ENCODE measurements around the gene HRH2.
"Not testable (repeated sequence)": the region's sequence is repeated elsewhere in the genome, so short reads cannot be mapped to it uniquely, and the experiment has no call there.

Gene HRH2

GRCh38 chr5:175713930-175714329 is 56.1 kb downstream of the HRH2 start:
- no peak for DNase-seq (ENCODE audit: low read depth in 2 of 2)

DNA sequence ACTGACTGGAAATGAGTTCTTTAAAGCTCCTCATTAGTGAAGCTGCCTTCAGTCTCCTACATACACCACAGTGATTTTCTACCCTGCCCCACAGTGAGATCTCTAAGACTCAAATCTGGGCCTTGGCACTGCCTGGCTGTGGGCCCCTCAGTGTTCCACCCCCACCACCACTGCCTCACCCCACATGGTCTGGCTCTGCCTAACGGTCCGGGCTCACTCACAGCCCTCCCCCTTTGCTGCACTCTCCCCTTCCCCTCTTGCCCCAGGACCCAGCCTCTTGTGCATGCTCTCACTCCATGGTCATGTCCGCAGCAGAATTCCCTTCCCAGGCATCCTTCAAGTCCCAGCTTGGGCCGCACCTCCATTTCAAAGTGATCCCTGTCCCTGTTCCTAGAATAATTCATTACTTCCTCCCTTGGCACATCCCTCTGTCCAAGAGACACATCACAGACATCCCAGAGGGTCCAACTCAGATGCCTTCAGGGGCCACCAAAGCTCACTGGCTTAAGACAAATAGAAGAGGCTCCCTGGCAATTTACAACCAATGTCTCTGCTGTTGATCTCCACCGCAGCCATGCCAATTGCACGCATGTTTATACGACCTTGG is 56.7 kb downstream of the HRH2 start:
- no peak for DNase-seq (ENCODE audit: low read depth in 2 of 2)

DNA sequence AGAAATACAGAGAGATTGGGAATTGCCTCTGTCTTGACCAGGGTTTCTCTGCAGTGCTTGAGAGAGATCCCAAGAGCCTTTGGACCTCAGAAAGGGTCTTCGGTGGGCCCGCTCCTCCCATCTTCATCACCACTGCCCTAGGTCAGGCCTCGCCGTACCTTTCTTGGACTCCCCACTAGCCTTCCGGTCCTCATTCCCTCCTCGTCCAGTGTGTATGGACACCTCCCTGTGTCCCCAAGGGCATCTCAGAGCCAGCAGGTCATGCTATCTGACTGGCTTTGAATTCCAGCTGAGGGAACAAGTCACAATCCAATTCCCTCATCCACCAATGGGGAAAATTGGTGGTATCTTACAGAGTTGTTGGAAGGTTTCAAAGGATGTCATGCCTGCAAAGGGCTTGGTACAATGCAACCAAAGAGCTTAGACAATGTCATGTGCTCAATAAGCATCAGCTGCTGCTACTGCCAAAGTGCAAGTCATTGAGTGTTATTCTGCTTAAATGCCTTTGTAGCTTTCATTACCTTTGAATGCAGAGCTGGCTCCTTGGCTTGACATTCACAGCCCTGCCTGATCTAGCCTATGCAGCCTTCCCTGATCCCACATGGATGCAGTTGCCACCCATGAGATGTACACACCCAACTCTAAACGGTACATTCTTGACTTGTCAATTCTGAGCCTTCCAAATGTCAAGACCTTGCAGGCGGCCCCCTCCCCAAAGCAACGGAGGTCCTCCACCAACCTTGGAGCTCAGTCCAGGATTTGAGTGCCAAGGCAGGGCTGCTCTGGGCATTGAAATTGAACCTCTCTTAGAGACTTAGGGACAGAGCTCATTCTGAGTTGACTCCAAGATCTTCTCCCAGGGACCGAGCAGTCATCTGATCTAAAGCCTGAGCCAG is 58.0 kb downstream of the HRH2 start:
- DNase-seq (ENCODE audit: low read depth in 2 of 2): no peak

DNA sequence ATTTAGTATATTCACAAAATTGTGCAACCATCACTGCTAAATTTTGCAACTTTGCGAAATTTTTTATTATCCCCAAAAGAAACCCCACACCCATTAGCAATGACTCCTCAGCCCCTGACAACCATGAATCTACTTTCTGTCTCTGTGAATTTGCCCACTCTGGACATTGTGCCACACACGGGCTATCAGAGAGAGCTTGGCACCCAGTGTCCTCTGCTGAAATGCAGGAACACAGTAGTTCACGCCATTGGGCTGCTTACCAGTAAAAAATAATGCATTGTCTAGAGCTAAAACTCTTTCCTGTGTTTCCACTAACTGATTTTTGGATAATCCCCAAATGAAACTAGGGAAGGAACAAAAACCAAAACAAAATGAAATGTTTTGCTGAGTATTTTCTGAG is 60.0 kb downstream of the HRH2 start:
- DNase-seq (ENCODE audit: low read depth in 2 of 2): no peak

GRCh38 chr5:175718401-175719108 is 60.7 kb downstream of the HRH2 start:
- peak; percentile 59 to 66 for DNase-seq (ENCODE audit: low read depth in 2 of 2)

DNA sequence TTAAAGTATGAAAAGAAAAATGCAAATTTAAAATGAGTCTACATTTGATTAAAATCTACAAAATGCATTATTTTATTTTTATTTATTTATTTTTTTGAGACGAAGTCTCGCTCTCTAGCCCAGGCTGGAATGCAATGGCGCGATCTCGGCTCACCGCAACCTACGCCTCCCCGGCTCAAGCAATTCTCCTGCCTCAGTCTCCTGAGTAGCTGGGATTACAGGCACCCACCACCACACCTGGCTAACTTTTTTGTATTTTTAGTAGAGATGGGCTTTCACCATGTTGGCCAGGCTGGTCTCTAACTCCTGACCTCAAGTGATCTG is 61.2 kb downstream of the HRH2 start:
- not testable (repeated sequence) for DNase-seq (ENCODE audit: low read depth in 2 of 2)

GRCh38 chr5:175724314-175725275 is 66.7 kb downstream of the HRH2 start:
- DNase-seq (ENCODE audit: low read depth in 2 of 2): no peak

DNA sequence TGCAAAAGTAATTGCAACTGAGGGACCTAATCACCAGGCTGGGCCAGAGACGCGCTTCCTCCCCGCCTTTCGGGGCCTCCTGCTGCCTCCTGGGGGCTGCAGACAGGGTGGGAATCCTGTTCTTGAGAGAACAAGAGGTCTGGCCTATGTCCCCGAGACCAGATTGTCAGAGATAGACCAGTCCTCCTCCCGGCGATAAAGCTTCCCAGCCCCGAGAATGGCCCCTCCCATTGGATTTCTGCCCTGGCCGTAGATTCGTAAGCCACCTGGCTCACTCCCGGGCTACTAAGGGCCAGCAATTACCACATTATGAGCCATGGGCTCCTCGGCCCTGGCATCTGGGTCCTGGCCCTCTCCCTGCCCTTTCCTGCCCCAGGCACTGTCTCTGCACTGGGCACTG is 70.4 kb downstream of the HRH2 start:
- DNase-seq (ENCODE audit: low read depth in 2 of 2): no peak

DNA sequence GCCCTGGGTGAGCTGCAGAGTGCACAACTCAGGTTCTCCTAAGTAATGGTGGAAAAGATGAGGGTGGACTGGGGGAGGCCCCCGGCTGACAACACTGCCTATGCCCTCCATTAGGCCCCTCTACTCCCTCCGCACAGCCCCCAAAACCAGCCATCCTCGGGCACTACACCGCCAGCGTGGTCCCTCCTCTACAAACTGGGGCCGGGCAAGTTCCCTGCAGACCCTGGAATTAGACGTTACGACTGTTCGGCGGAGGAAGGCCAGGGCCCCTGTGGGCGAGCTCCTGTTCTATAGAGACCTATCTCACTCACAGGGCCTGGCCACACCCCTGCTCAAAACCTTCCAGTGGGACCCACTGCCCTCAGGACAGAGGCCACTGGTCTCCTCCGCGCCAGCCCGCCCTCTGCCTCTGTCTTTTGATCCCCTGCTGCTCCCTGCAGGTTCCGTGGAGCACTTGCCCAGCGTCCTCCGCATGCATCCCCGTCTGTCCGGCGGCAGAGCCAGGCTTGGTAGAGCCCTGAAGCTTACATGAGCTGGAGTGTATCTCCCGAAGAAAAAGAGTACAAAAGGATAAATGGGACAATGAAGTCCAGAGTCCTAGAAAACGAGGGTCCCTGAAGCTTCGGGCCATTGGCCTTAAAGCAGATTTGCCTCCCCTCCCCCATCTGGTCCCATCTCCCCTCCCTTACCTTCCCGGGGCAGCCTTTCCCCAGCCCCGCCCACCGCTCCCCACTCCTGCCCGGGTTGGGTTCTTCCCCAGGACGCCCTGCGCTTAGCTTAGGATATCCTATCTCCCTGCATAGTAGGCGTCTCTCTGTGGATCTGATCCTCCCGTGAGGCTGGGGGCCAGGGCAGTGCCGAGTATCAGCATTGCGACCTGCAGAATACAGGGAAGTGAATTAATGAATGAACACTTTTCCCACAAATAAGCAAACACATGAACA is 71.3 kb downstream of the HRH2 start:
- DNase-seq (ENCODE audit: low read depth in 2 of 2): no peak

- DNase-seq (ENCODE audit: low read depth in 2 of 2): peak; percentile 92 to 94
Observed at GRCh38 chr5:175729829-175730277, 72.0 kb downstream of the HRH2 start.

GRCh38 chr5:175731172-175731571 is 73.3 kb downstream of the HRH2 start:
- no peak for DNase-seq (ENCODE audit: low read depth in 2 of 2)

- no peak for DNase-seq (ENCODE audit: low read depth in 2 of 2)
Observed at GRCh38 chr5:175731756-175732465, 74.0 kb downstream of the HRH2 start.

DNA sequence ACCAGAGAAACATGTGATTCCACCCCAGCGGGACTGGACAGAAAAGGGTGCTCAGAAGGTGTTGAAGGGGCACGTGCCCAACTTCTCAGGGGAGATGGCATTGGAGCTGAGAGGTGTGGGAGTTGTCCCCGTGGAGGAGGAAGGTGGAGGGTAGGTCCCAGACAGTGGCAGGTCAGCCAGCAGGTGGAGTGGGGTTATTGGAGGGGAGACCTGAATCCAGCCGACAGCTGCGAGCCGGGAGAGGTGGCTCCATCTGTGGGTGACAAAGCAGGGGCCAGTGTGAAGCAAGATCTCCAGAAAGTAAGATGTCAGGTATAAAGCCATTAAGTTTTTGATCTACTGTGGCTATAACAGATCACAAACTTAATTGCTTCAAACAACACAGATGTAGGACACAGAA is 75.1 kb downstream of the HRH2 start:
- no peak for DNase-seq (ENCODE audit: low read depth in 2 of 2)

GRCh38 chr5:175734016-175734415 is 76.1 kb downstream of the HRH2 start:
- no peak for DNase-seq (ENCODE audit: low read depth in 2 of 2)

DNA sequence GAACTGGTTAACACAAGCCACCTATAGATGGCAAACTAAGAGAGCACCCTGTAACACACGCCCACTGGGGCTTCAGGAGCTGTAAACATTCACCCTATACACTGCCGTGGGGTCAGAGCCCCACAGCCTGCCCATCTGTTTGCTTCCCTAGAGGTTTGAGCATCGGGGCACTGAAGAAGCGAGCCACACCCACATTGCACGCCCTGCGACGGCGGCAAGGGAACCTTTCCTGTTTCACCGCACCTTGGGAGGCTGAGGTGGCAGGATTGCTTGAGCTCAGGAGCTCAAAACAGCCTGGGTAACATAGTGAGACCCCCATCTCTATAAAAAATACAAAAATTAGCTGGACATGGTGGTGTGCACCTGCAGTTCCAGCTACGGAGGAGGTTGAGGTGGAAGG is 76.6 kb downstream of the HRH2 start:
- no peak for DNase-seq (ENCODE audit: low read depth in 2 of 2)

- no peak for DNase-seq (ENCODE audit: low read depth in 2 of 2)
Observed at GRCh38 chr5:175735701-175736100, 77.8 kb downstream of the HRH2 start.

- no peak for DNase-seq (ENCODE audit: low read depth in 2 of 2)
Observed at GRCh38 chr5:175736652-175737051, 78.8 kb downstream of the HRH2 start.

GRCh38 chr5:175737481-175737880 is 79.6 kb downstream of the HRH2 start:
- DNase-seq (ENCODE audit: low read depth in 2 of 2): no peak

- DNase-seq (ENCODE audit: low read depth in 2 of 2): no peak
Observed at GRCh38 chr5:175738126-175738525, 80.3 kb downstream of the HRH2 start.

GRCh38 chr5:175738602-175739133 is 80.8 kb downstream of the HRH2 start:
- no peak for DNase-seq (ENCODE audit: low read depth in 2 of 2)
